Midbrain (tissue), 1 donor: ENCODE data around the gene GPC5.
"Not testable (repeated sequence)": the region's sequence is repeated elsewhere in the genome, so short reads cannot be mapped to it uniquely, and the experiment has no call there.

Experiments used
- DNase-seq: peaks from one replicate; lab custom pipeline; 2025; lab: John Stamatoyannopoulos, UW

Gene GPC5

DNA sequence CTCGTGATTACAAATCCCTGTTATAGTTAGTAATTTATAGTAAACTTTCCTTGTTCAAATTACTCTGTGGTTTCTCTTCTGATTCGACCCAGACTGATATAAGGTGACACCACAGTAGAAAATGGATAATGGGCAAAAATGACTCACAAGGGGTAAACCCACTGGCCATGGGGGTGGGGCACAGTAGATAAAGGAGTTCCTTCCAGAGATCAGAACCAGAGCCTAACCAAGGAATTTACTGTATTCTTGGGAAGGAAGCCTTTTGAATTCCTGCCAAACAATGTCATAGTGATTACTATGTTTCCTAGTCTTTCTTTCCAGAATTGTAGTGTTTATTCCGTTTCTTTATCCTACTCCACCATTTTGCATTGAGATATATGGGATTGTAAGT is 29.0 kb upstream of the GPC5 start:
- DNase-seq: no peak

DNA sequence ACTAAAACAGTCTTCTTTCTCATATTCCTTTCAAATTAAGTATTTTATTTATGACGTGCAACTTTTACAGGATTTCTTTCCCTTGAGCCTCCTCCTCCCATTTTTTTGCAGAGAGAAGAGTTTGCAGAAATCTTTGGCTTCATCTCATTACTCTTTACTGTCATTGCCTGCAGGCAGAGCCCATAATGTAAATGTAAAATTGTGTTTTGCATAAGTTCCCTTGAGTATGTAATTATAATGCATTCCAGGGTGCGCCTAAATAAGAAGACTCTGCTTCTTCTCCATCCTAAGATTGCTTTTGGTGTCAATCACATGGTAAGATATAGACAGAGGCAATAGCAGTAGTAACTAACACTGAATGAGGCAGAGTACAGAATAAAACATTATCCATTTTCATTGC is 27.9 kb upstream of the GPC5 start:
- DNase-seq: no peak

DNA sequence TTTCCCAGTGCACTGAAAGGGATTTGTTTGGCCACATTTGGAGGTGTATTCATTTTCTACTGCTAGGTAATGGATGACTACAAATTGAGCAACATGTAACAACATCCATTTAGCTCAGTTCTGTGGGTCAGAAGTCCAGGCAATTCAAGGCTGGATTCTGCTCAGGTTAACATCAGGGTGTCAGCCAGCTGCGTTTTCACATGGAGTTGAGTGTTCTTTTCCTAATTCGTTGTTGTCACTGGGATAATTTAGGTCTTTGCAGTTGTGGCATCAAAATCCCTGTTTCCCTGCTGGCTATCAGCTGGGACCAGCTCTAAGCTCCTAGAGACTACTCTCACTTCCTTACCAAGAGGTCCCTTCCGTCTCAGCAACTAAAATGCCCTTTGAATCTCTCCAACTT is 25.5 kb upstream of the GPC5 start:
- DNase-seq: no peak

DNA sequence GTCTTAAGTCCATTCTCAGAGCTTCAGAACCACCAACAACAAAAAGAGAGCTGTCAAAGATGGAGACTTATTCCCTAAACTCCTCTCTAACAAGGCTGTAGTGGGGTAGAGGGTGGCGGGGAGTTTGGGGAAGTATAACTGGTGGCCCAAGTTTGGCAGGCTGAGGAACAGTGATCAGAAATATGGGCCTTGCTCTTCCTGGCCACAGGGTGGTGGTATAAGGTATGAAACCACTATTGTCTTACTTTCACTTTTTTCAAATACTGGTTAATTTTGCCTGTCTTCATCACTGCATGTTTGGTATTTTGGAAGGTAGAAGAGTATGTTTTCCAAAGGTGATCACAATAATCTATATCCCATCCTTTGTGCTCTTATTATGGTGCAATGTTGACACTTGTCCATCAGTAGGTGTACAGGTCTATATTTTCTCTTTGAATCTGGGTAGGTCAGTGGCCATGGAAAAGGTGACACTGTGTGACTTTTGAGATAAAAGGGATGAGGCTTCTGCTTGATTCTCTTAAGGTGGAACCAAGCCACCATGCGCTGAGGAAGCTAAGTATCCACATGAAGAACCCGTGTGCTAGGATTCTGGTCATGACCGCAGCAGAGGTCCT is 23.2 kb upstream of the GPC5 start:
- DNase-seq: no peak

DNA sequence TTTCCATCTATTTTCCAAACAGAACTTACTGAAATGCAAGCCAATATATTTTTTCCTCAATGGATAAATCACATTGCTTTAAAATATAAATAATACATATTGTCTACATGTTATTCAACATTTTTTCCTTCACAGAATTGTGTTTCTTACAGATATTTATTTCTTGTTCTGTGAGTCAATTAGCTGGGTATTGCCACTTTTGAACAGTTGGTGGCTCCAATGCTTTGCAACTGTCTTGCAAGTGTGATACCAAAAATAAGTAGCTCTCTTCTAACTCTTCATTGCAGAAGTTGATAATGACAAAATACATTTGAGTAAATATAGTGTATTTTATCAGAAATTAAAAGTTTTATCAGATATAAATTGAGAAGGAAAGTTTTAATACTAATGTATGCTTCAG is 17.1 kb upstream of the GPC5 start:
- peak; percentile 31 for DNase-seq

DNA sequence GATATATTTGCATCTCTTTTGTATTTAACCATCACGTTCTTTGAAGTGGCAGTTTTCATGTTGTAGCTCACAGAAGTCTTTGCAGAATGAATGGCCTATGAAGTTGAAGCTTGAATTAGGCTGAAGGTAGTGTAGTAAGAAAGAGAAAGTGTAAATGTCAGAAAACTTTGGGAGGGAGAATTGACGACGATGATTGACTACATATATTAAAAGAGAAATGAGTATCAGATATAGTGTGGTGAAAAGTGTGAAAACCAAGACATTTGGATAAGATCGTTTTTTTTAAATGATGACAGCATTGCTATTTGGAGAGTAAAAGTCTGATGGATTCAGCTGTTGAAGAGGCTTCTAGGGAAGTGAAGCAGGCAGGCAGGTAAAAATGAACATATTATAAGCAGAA is 14.6 kb upstream of the GPC5 start:
- DNase-seq: no peak

DNA sequence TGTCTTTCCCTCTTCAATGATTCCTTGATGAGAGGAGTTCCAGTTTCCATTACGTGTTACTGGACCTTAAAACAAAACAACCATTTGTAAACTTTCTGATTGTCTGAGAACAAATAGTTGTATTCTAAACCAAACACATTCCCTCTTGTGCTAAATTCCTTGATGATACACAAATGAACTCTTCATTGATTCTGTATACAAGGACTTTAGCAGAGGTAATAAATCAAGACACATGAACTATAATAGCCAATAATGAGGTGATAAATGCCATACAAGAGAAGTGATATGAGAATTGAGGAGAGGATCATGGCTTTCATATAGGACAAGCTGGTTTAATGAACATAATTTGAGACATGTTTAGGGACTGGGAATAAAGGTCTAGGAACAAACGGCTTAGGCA is 13.5 kb upstream of the GPC5 start:
- DNase-seq: no peak

DNA sequence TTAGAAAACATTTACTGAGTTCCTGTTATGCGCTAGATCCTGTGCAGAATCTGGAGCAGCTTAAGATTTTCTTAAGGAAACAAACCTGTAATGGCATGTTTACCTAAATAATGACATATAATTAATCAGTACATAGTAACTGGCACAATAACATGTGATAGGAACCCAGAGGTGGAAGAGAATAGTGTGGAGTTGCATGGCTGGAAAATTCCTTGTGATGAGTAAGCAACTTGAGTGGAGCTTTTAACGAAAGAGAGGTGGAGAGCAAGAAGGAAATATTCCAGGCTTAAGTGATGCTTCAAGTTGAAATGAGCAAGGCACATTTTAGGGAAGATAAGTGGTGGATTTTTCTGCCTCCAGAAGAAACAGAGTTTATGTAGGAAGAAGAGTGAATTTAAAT is 9.2 kb upstream of the GPC5 start:
- DNase-seq: no peak

DNA sequence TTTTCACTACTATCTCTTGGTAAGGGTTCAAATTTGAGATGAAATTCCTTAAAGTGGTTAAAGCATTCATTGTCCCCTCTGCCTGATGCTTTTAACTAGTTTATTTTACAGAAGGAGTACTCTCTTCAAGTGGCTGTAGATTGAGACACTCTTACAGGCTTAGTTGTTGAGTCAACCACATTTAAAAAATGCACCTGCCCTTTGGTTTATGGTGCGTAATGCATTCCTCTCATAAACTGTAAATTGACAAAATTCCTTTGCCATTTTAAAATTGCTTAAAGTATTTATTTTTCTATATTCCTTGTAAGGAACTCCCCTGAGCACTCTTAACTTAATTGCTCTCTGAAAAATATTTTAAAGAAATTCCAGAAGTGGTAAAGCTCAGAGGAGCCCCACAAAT is 826 bp upstream of the GPC5 start:
- no peak for DNase-seq

DNA sequence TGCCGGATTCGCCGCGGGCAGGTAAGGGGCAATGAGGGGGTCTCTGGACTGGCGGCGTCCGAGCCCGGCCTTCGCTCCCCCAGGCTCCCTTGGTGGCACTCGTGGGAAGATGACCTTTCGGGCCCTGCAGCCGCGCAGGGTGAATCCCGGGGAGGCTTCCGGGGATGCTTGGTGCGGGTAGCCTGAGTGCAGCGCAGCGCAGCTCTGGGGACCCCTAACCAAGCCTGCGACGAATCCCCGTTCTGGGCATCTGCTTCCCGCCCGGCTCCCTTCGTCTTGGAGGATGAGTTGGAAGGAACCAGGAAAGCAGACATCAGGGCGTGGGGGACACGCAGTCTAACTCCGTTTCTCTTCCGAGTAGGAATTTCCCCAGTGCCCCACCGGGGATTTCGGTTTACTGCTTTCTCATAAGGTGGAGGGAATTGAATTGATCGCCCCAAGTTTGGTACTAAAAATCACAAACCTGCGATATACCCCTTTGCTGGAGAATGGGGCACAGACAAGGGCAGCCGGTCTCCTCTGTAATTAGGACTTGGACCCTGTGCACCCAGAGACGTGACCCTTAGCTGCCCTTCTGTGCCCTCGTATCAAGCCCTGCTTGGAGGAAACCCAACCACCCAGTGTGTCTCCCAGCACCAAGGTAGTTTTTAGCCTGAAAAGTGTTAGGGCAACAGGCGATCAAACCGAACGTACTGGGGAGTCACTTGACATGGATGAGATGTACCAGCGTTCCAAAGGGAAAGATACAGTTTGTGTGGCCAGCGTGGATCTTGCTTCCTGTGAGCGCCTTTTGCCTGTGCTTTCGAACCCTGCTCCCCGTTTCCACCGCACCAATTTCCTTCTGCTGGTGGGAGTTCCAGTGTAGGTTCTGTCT is 1.0 kb downstream of the GPC5 start:
- peak; percentile 21 for DNase-seq

DNA sequence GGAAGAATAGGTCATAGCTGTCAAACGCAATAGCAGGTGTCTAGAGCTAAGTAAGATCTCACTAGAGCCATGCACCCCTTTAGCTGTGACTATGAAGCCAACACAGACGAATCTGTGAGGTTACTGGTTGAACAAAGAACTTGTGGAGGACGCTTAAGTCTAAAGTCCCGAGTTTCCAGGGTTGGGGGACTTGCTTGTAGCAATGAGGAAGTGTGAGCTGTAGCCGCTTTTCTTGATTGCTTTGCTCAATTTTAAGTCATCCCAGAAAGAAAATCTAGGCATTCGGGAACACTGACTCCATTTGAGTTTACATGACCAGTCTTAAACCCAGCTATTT is 1.6 kb downstream of the GPC5 start:
- peak; percentile 18 for DNase-seq

DNA sequence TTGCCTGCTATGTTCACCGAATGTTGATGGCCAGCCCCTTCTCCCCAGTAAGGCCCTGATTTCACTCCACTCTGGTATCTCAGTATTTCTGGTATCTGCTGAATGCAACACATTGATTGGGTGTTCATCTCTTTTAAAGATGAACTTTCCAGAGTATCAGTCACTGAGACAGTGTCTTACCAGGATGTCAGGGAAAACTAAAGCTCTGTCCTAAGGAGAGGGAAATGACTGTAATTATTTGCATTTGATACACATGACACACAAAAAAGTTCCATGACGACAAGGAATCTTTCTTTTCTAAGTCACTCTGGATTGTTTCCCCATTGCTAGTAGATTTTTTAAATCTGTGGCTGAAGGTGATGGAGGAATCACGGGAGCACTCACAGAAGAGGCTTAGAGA is 2.2 kb downstream of the GPC5 start:
- no peak for DNase-seq

DNA sequence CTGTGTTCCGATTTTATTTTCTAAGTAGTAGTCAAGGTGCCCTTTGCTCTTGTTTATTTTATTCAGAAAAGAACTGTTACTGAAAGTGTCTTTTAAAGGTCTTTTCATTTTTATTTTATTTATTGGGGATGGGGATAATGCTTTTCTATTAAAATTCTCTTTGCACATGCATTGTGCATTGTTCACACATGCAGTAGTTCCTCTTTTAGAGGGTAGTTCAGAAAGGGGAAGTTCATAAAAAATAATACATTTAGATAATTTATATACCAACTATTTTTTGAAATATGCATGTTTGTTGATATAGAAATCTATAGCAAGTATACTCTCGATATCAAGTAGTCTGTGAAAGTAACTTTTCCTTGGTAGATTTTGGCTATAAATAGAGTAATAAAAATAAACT is 3.5 kb downstream of the GPC5 start:
- DNase-seq: no peak

DNA sequence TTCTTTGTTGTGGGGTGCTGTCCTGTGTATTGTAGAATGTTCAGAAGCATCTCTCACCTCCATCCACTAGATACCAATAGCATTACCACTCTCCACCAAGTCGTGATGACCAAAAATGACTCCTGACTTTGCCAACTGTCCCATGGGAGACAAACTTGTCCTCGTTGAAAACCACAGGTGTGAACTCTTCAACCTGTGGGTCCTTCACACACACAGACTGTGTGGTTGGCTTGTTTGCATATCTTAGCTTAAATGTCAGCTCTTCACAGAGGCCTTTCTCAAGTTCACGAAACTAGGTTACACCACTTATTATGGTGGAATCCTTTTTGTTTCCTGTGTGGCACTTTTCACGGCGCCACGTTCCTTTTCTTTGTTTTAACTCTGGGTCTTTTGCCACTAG is 6.8 kb downstream of the GPC5 start:
- no peak for DNase-seq

DNA sequence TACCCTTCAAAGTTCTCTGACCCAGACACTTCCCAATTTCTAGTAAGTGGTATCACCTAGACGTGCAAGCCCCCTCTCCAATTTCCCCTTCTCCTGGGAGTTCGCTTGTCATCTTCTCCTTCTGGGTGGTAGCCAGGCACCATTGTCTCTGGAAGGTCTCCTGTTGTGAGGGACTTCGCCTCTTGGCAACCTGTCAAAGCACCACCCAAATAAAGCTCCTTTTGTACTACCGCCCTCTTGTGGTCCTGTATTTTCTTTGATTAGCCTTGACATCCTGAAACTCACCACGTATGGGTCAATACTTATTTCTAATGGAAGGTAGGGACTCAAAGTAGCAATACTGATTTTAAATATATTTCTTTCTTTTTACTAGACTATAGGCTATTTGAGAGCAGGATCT is 8.2 kb downstream of the GPC5 start:
- peak; percentile 43 for DNase-seq

DNA sequence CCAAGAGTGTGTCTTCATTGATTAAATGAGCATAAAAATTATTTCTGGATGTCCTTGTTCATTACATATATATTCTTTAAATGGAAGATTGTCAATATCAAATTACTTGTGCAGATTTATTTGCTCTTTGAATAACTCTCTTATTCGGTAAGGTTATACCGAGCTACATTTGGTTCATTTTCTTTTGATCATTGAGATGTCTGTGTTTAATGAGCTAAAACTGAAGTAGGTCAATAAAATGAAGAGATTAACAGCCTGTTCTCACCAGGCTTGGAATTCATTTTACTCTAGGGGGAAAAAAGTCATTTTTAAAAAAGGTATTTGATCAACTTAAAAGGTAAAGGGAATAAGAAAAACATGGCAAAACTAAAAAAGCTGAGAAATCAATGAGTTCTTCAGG is 10.6 kb downstream of the GPC5 start:
- DNase-seq: no peak

DNA sequence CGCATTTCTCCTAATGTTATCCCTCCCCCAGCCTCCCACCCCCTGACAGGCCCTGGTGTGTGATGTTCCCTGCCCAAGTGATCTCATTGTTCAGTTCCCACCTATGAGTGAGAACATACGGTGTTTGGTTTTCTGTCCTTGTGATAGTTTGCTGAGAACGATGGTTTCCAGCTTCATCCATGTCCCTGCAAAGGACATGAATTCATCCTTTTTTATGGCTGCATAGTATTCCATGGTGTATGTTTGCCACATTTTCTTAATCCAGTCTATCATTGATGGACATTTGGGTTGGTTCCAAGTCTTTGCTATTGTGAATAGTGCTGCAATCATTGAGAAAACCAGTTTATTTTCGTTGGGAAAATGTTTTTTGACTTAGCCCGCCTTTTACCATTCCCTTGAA is 18.2 kb downstream of the GPC5 start:
- not testable (repeated sequence) for DNase-seq

DNA sequence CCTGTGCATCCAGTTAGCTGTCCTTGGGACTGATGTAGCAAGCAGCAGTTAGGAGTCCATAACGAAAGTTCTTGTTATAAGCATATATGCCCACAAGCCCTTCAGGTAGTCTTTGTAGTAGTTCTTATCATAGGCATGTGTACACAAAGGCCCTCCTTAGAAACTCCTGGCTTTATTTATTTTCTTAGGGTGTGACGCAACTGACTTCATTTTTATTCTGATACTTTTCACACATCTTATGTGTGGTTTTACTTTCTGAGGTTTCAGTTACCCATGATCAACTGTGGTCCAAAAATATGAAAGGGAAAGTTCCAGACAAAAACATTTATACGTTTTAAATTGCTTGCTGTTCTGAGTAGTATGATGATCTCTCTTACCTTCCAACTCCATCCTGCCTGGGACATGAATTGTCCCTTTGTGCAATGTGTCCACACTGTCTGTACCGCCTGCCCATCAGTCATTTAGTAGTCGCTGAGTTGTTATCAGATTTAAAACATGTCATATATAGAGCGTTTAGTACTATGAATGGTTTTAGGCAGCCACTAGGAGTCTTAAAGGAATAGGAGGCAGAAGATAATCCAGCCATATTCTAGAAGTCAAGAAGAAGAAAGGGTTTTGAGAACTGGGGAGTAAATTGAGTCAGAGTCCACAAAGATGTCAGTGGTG is 19.4 kb downstream of the GPC5 start:
- DNase-seq: no peak

DNA sequence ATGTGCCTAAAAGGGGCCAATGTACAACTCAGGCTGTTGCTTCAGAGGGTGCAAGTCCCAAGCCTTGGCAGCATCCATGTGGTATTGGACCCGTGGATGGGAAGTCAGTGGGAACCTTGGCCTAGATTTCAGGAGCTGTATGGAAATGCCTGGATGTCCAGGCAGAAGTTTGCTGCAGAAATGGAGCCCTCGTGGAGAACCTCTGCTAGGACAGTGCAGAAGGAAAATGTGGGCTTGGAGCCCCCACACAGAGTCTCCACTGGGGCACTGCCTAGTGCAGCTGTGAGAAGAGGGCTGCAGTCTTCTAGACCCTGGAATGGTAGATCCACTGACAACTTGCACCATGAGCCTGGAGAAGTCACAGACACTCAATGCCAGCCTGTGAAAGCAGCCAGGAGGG is 28.5 kb downstream of the GPC5 start:
- DNase-seq: no peak

DNA sequence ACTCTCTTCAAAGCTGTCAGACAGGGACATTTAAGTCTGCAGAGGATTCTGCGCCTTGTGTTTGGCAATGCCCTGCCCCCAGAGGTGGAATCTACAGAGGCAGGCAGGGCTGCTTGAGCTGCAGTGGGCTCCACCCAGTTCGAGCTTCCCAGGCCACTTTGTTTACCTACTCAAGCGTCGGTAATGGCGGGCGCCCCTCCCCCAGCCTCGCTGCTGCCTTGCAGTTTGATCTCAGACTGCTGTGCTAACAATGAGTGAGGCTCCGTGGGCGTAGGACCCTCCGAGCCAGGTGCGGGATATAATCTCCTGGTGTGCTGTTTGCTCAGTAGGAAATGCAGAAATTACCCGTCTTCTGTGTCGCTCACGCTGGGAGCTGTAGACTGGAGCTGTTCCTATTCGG is 40.3 kb downstream of the GPC5 start:
- not testable (repeated sequence) for DNase-seq

DNA sequence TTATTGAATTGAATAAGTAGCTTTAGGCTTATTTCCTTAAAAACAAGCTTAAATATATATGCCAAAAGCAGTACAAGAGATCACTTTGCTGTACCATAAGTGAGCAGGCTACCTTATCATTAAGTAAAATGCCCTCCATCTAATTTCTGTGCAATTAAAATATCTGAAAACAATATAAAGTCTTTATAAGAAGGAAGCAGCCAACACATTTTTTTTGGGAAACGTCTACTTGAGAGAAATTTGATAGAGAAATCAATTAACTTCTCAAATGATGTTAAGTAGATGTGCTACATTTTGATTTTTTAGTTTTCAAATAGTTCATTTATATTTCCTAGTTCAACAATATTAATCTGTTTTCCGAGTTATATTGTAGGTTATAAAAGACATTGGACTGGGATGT is 52.5 kb downstream of the GPC5 start:
- no peak for DNase-seq

DNA sequence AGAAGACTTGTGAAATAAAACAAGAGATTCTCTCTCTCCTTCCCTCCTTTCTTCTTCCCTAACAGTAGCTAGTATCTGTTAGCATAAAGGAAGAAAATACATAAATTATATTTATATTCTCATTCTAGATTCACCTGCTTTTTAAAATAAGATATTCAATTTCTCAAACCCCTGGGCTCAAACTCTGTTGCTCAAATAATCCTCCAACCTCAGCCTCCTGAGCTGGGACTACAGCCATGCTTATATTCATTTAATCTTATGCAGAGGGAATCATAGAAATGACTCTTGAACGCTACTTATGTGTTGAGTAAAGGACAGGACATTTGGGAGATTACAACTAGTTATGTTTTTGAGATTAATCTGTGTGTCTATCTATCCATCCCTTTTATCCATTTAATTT is 56.2 kb downstream of the GPC5 start:
- DNase-seq: no peak

DNA sequence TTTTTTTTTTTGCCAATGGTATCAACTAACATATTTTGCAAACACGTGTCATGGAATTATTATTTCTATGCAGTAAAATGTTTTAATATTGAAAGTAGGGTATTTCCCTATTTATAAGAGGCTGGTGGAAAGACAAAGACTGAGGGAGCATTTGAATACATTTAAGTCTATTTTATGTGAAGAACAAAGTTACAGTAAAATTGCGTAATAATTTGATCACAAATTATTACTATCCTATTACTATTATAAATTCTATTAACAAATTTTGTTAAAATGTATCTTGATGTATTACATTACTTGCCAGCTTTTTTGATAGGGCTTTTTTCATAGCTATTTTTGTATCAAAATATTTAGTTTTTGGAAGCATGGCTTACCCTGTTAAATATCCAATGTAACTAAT is 58.4 kb downstream of the GPC5 start:
- DNase-seq: no peak

DNA sequence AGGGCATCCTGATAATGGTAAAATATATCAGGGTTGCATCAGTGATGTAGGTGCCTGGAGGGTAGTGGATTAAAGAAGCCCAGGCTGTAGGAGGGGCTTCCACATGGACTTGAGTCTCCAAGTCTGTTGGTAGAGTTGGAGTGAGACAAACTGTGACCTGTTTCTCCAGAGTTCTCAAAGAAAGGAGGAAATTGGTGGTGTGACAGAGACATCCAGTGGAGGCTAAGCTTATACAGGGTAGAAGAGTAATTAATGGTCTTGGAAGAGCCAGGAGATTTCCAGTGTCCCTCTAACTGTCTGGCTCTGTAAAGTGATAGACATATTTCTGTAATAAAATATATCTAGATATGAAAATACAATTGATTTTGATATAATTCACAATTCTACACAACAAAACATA is 61.1 kb downstream of the GPC5 start:
- DNase-seq: no peak
